Nucleus accumbens (tissue), 56 donors: ENCODE measurements around the gene HSP90AA1.
"Not testable (repeated sequence)": the region's sequence is repeated elsewhere in the genome, so short reads cannot be mapped to it uniquely, and the experiment has no call there.

Experiments used
- DNase-seq, 56 donors: peaks; one replicate each; lab custom pipeline; 2025; lab: John Stamatoyannopoulos, UW

HSP90AA1 gene

GRCh38 chr14:102095231-102095870 lies 8.5 kb upstream of the HSP90AA1 start:
- peak in 3 of 56 donors; percentile 13 to 31 (median 20) for DNase-seq

DNA sequence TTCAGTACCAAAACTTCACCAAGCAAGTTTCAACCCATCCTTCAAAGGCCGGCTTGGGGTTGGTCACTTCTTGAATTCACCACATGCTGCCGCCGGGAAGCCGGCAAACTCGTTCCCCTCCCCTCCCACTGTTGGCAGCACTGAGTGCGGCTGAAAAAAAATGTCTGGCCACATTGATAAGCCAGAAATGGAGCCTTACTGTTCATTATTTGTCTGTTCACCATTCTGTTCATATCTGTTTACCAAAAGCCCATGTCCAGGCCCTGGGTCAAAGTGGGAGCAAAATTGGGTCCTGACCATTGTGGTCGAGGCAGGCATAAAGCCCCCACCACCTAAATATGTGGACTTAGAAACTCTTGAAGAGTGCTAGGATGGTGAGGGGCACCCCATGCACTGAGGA lies 7.3 kb upstream of the HSP90AA1 start:
- DNase-seq, result no peak

GRCh38 chr14:102092806-102093205 lies 6.0 kb upstream of the HSP90AA1 start:
- DNase-seq, result no peak

DNA sequence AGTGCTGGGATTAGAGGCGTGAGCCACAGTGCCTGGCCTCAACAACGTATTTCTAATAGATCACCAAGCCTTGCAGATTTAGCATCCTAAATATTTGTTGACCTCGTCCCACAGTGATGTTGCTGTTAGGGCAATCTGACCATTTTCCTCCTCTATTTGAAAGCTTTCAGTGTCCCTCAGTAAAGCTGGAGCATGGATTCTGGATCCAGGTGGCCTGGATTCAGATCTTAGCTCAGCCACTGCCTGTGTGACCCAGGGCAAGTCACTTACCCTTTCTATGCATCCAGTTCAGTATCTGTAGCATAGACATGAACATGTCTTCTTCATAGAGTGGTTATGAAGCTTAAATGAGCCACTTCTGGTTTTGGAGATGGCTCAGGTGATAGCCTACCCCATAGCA lies 3.9 kb upstream of the HSP90AA1 start:
- no peak for DNase-seq

GRCh38 chr14:102089621-102090343 lies 2.9 kb upstream of the HSP90AA1 start:
- no peak for DNase-seq

DNA sequence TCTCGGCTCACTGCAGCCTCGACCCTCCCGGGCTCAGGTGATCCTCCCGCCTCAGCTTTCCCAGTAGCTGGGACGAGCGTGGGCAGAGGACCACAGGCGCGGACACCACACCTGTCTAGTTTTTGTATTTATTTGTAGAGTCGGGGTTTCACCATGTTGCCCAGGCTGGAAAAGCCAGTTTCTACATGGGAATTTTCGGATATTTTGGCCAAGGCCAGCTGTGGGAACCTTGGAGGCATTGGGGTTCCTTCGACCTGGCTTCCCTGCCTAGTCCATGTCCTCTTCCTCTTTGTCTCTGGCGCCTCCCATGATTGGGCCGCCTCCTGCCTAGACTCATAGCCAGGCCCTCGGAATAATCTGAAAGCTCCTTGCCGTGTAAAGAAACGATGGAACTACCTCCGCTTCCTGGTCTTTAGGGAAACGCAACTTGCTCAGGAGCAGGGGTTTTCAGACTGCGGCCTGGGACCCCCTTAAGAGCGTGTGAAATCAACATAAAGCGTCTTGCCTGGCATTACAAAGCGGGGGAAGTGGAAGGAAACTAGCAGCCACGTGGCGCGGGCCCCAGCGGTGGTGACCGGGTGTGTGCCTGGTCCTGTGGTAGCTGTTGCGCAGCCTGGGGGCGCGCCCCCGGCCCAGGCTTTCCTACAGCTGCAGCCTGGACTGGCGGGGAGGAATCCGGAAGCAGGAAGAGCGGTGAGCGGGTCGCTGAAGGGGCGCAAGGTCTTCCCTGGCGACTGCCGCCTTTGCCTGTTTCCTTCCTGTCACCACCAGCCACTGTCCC lies 1.4 kb upstream of the HSP90AA1 start:
- peak in 27 of 56 donors; percentile 18 to 70 (median 50) for DNase-seq

DNA sequence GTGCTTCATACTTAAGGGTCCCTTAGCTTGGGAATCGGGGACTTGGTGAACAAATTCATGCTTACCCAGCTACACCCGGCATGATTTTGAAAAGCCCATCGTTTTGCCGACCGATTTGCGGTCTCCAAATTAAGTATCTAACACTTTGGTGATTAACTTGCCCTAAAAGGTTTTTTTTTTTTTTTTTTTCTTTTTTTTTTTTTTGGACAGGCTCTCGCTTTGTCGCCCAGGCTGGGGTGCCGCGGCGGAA lies 843 bp upstream of the HSP90AA1 start:
- no peak for DNase-seq

DNA sequence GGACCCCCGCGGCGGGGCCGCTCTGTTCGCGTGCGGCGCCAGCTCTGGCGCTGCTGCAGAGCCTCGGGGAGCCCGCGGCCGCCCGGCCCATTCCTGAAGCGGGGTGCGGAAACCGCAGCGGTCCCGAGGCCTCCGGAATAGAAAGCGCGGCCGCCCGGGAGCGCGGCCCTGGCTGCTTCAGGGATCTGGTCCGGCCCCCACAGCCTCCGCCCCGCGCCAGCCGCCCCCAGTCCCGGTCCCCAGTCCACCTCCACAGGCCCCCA lies 204 bp downstream of the HSP90AA1 start:
- DNase-seq, result no peak

DNA sequence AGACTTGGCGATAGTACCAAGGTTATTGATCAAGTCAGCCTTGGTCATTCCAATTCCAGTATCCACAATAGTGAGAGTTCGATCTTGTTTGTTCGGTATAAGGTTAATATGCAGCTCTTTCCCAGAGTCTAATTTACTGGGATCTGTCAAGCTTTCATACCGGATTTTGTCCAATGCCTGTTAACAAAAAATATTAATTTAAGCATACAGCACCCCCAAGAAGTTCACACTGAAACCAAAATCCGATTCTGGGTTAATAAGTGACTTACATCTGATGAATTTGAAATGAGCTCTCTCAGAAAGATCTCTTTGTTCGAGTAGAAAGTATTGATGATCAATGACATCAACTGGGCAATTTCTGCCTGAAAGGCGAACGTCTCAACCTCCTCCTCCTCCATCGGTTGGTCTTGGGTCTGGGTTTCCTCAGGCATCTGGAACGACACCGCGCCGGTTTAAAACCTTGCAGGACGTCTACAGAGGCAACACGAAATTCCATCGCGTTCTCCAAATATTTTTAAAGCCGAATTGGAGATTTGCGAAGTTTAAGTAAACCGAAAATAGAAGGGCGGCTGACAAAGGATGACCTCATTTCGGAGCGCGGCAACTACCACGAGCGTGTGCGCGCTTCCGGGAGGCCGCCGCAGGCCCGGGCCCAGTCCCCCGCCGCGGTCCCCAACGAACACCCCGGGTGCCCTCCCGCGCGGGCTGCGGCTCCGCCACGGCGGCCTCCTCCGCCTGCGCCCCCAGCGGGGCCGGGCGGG lies 716 bp downstream of the HSP90AA1 start:
- DNase-seq, result peak in 21 of 56 donors; percentile 35 to 90 (median 54)

DNA sequence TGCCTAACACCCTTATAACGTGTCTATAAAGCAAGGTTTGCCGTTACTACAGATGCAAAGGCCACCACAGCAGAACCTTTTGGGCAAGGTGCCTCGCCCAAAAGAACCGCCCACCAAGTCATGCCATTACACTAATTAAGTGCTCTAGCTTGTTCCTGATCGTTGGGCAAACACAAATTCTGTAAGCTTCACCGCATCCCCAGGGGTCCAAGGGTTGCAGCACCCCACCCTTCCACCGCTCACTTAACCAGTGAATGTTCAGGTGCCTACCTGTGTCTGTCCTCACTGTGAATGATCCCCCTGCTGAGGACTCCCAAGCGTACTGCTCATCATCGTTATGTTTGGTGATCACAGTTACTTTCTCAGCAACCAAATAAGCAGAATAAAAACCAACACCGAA lies 1.4 kb downstream of the HSP90AA1 start:
- peak in 2 of 56 donors; percentile 20 to 66 for DNase-seq

GRCh38 chr14:102084931-102085330 lies 1.9 kb downstream of the HSP90AA1 start:
- DNase-seq, result no peak

- DNase-seq, result not testable (repeated sequence)
These were observed 2.3 kb downstream of the HSP90AA1 start for GRCh38 chr14:102084522-102084921.

DNA sequence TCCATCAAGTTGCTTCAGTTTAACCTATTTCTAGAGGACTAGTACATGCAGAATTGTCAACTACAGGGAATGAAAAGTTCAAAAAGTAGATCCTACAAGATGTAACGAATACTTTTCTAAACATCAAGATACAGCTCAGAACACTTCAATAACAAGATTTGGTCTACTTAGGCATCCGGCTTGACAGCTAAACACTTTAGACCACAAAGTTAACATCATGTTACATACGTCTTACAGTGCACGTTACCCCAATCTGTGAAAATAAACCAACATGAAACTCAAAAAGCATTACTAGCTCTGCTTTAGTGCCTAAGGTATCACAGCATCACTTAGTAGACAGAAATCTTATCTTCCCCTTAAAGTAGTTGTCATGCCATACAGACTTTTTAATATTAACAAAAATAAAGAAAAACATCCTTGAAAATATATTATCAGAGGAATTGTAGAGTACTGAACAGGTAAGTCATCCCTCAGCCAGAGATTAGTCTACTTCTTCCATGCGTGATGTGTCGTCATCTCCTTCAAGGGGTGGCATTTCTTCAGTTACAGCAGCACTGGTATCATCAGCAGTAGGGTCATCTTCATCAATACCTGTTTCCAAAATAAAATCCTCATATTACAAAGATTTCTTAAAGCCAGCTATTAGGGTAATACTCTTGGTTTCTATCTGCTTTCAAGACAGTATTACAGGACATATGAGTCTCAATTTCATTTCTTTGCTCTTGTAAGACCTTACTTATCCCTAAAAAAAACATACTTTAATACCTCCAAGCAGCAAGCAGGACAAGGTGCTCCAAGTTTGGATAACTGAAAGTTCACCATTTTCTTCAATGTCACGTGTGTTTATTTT lies 5.4 kb downstream of the HSP90AA1 start:
- DNase-seq, result peak in 1 of 56 donors; percentile 14

DNA sequence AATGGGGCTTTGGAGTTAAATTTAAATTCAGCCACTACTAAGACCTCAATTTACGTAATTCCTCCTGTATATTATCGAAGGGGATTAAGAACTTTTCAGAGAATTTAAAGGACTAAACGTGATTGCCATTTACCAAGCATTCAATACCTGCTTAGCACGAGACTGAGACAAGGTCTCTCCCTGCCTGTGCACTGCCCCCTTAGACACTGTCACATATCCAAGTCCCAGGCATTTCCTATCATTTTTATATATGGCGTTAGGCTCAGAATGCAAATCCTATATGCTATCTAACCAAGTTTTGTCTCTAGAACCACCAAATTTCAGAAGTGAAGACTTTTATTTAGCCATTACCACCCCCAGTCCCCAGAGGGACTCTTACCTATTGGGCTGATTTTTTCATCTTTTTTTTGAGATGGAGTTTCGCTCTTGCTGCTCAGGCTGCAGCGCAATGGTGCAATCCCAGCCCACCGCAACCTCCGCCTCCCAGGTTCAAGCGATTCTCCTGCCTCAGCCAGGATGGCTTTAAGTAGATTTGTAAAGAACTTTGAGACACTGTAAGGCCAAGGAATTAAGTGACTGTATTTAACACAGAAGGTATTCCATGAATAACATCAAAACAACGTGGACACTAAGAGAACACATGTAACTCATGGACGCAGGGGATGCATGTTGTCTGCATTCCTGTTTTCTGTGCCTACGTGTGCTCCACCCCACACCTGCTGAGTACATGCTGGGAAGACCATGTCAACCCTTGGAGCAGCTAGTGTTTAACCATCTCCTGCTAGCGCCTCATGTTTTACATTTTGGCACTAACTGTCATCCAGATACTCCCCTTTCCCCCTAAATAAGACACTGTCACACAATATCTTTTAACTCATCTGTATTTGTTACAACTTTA lies 6.4 kb downstream of the HSP90AA1 start:
- peak in 2 of 56 donors; percentile 52 to 74 for DNase-seq

DNA sequence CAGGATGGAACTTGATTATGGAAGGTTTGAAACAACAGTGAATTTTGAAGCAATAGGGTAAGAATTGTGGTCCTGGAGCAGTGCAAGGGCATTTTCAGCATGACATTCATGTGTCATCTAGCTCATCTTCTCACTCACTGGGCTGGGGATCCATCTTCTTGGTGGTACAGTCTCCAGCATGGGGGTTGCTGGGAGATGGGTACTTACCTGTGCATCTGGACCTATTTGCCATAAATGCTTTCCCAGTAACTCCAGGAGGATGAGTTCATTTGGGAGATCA lies 7.2 kb downstream of the HSP90AA1 start:
- DNase-seq, result peak in 3 of 56 donors; percentile 61 to 81 (median 68)

DNA sequence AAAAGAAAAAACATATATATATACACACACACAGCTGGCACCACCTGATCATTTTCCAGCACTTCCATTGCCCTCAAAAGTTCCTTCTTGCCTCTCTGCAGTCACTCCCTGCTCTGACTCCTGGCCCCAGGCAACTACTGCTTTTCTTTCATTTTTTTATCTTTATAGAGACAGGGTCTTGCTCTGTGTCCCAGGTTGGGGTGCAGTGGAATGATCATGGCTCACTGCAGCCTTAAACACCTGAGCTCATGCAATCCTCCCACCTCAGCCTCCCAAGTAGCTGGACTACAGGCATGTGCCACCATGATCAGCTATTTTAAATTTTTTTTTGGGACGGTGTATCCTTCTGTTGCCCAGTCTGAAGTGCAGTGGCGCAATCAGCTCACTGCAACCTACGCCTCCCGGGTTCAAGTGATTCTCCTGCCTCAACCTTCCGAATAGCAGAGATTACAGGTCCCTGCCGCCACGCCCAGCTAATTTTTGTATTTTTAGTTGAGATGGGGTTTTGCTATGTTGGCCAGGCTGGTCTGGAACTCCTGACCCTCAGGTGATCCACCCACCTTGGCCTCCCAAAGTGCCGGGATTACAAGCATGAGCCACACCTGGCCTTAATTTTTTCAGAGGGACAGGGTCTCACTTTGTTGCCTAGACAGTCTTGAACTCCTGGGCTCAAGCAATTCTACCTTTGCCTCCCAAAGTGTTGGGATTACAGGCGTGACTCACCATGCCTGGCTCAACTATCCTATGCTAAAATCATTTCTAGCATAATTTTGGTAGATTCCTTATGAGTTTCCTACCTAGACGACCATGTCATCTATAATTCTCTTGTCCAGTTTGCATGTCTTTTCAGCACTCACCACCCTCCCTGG lies 7.8 kb downstream of the HSP90AA1 start:
- peak in 4 of 56 donors; percentile 26 to 85 (median 78) for DNase-seq

GRCh38 chr14:102078361-102078791 lies 8.5 kb downstream of the HSP90AA1 start:
- DNase-seq, result peak in 2 of 56 donors; percentile 50 to 62

- DNase-seq, result no peak
These were observed 9.5 kb downstream of the HSP90AA1 start for GRCh38 chr14:102077382-102077709.
